ENCODE results near the gene LAMA2. TPM values are rescaled to one million over a fixed set of nuclear protein-coding genes. Genes with fewer than 3 reads are reported as not detected.

Gene LAMA2
- polyA plus RNA-seq, 3 donors = not detected

DNA sequence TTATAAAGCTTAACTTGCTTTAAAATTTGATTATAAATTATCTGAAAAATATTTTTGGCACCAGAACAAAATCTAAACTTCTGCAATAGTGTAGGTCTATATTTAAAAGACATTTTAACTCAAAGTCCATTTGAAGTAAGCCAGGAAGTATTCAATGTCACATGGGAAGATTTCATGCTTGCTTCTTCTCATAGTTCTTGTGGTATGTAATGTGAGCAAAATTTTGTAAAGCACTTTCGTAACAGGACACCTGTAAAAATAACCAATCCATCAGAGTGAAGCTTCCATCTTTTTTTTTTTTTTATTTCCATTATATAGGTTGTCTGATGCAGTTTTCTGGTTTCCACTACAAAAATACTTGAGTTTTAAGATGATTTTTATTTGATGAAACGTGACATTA is 386.1 kb downstream of the LAMA2 start:
- TF ChIP-seq, protein P1, sequence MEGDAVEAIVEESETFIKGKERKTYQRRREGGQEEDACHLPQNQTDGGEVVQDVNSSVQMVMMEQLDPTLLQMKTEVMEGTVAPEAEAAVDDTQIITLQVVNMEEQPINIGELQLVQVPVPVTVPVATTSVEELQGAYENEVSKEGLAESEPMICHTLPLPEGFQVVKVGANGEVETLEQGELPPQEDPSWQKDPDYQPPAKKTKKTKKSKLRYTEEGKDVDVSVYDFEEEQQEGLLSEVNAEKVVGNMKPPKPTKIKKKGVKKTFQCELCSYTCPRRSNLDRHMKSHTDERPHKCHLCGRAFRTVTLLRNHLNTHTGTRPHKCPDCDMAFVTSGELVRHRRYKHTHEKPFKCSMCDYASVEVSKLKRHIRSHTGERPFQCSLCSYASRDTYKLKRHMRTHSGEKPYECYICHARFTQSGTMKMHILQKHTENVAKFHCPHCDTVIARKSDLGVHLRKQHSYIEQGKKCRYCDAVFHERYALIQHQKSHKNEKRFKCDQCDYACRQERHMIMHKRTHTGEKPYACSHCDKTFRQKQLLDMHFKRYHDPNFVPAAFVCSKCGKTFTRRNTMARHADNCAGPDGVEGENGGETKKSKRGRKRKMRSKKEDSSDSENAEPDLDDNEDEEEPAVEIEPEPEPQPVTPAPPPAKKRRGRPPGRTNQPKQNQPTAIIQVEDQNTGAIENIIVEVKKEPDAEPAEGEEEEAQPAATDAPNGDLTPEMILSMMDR (IDR thresholded peaks at IDR 0.05) = no peak
- Histone ChIP-seq H3K4me1 (ENCODE audit: control insufficient read depth in 1 of 2, insufficient read depth in 2 of 2, low read length in 2 of 2) (no peaks in the 10 kb centered on the region), H3K9ac (ENCODE audit: insufficient read depth, low read length, poor library complexity, severe bottlenecking) (no peak overlapping the region), H3K9me3 (replicated peaks in 1 of 2; ENCODE audit: control insufficient read depth in 1 of 2, insufficient read depth in 1 of 2, low read length in 2 of 2) (no peaks in the 10 kb centered on the region), H3K4me2 (replicated peaks; ENCODE audit: extremely low read depth, low read length, poor library complexity, severe bottlenecking) (no peak overlapping the region), H4K20me1 (ENCODE audit: insufficient read depth, low read length) (no peaks in the 10 kb centered on the region), H3K27me3 (ENCODE audit: control insufficient read depth in 2 of 2, insufficient read depth in 2 of 2, low read length in 2 of 2) (no peaks in the 10 kb centered on the region), H3K36me3 (replicated peaks in 1 of 2; ENCODE audit: control insufficient read depth in 1 of 2, insufficient read depth in 2 of 2, low read length in 2 of 2) (no peaks in the 10 kb centered on the region), H2AFZ (ENCODE audit: insufficient read depth, low read depth, low read length, poor library complexity, severe bottlenecking) (no peak overlapping the region), H3K4me3 (replicated peaks in 1 of 3; ENCODE audit: low read depth in 2 of 3, low read length in 3 of 3) (no peak overlapping the region), H3K79me2 (ENCODE audit: insufficient read depth, low read length) (no peaks in the 10 kb centered on the region), H3K27ac (ENCODE audit: low read depth in 1 of 2, low read length in 2 of 2) (no peak overlapping the region)
- no peak overlapping the region for H3K27ac Mint-ChIP-seq
- WGBS (ENCODE audit: insufficient coverage) = no CpG with 5 or more reads among the region's 2 CpGs
- intact Hi-C loops (cut with micrococcal nuclease) = no loop called here
- peaks cover 0 to 4% (median 0%) of the 10 kb centered on the region in 7 donors for H3K9me3 Mint-ChIP-seq
- H3K4me1 Mint-ChIP-seq = no peaks in the 10 kb centered on the region
- peaks cover 0 to 1% (median 0%) of the 10 kb centered on the region in 3 donors for H3K27me3 Mint-ChIP-seq (ENCODE audit: low read depth in 3 of 3)
- no peak overlapping the region for H3K4me3 Mint-ChIP-seq
- DNase-seq = no peak
- no peaks in the 10 kb centered on the region for H3K36me3 Mint-ChIP-seq

DNA sequence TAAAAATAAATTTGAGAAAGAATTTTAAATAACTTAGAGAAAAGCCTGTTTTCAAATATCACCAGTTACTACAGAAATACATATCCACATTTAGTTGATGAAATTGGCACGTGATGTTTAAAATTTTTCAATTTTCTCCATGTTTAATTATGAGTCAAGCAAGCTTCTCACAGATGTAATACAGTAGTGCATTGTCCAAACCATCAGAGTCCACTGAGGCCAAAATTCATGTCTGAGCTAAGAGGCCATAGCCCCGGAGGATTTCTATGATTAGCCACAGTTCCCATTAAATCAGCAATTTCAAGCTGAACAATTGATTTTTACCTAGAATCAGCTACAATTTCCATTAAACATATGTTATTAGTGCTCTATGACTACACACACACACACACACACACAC is 387.0 kb downstream of the LAMA2 start:
- Histone ChIP-seq H3K9ac (ENCODE audit: insufficient read depth, low read length, poor library complexity, severe bottlenecking) (no peak overlapping the region), H2AFZ (ENCODE audit: insufficient read depth, low read depth, low read length, poor library complexity, severe bottlenecking) (no peak overlapping the region), H4K20me1 (ENCODE audit: insufficient read depth, low read length) (no peaks in the 10 kb centered on the region), H3K27me3 (ENCODE audit: control insufficient read depth in 2 of 2, insufficient read depth in 2 of 2, low read length in 2 of 2) (no peaks in the 10 kb centered on the region), H3K9me3 (replicated peaks in 1 of 2; ENCODE audit: control insufficient read depth in 1 of 2, insufficient read depth in 1 of 2, low read length in 2 of 2) (no peaks in the 10 kb centered on the region), H3K27ac (ENCODE audit: low read depth in 1 of 2, low read length in 2 of 2) (no peak overlapping the region), H3K4me1 (ENCODE audit: control insufficient read depth in 1 of 2, insufficient read depth in 2 of 2, low read length in 2 of 2) (no peaks in the 10 kb centered on the region), H3K36me3 (replicated peaks in 1 of 2; ENCODE audit: control insufficient read depth in 1 of 2, insufficient read depth in 2 of 2, low read length in 2 of 2) (no peaks in the 10 kb centered on the region), H3K79me2 (ENCODE audit: insufficient read depth, low read length) (no peaks in the 10 kb centered on the region), H3K4me3 (replicated peaks in 1 of 3; ENCODE audit: low read depth in 2 of 3, low read length in 3 of 3) (no peak overlapping the region), H3K4me2 (replicated peaks; ENCODE audit: extremely low read depth, low read length, poor library complexity, severe bottlenecking) (no peak overlapping the region)
- Mint-ChIP-seq H3K4me3 (no peak overlapping the region), H3K4me1 (no peaks in the 10 kb centered on the region), H3K36me3 (no peaks in the 10 kb centered on the region), H3K9me3 (peaks cover 0 to 4% (median 0%) of the 10 kb centered on the region in 7 donors), H3K27me3 (ENCODE audit: low read depth in 3 of 3) (peaks cover 0 to 1% (median 0%) of the 10 kb centered on the region in 3 donors), H3K27ac (no peak overlapping the region)
- 100% methylated on average over 1 of the region's 2 CpGs for WGBS (ENCODE audit: insufficient coverage)
- DNase-seq = no peak
- TF ChIP-seq, protein P1 (IDR thresholded peaks at IDR 0.05) = no peak
- intact Hi-C loops (cut with micrococcal nuclease) = no loop called here
